Medulla oblongata (tissue), 1 donor: ENCODE results near the gene CBFA2T3.

Experiments
- DNase-seq: peaks from one replicate; pipeline ENCODE4 v3.0.0-alpha.2; 2015; ENCODE audit errors: extremely low spot score

Gene CBFA2T3

DNA sequence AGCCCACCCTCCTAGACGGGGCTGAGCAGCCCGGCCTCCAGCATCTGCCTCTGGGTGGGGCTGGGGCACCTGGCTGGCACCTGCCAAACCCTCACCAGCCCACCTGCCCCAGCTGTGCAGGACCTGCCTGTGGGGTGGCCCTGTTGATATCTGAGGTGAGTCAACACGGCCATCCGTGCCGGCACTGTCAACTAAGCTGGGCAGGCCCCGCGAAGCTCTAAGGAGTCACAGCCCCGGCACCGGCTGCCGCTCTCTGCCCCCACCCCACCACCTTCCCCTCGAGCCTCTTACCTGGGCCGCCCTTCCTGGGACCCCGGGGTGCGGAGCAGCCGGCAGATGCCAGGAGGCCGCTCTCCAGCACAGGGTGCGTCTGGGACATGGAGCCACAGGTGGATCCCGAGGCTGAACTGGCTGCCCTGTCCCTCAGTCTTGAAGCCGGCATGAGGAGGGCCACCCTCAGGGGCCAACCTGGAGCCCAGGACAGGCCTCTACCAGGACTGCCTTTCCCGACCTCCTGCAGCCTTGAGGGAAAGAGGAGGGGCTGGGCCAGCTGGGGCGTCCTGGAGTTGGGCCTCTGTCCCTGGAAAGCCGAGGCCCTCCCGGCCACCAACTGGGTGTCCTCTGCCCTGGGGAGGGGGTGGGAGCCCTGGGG is 515 bp downstream of the CBFA2T3 start:
- no peak for DNase-seq

DNA sequence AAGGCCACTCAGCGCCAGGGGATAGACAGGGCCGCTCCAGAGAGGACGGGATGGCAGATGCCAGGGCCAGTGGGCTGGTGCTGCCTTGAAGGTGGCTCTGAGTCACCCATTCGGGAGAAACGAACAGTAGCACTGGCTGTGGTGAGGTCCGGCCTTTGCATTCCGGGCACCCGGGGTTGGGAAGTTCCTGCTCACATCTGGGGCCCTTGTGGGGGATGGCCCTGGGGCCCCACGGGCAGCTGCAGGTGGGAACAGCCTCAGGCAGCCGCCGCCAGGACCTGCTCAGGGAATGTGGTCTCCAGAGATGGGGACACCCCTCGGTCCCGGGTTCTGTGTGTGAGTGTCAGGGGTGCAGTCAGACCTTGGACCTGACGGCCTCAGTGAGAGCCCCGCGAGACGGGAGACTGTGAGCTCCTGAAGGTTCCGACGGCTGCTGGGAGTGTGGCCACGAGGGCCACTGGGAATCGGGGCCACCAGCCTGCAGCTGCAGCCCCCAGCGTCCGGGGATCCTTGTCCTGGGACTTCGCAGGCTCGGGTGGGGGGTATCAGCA is 1.4 kb downstream of the CBFA2T3 start:
- no peak for DNase-seq

DNA sequence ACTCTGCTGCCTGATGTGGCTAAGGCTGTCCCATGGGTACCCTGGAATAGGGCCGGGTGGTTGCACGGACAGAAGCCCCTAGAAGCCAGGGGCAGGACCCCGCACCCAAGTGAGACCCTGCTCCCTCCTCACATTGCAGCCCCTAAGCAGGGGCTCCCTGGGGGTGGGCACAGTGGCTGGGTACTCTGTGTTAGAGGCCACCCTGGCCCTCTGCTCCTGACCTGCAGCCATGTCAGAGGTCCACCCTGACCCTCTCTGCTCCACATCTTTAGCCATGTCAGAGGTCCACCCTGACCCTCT is 2.1 kb downstream of the CBFA2T3 start:
- no peak for DNase-seq

DNA sequence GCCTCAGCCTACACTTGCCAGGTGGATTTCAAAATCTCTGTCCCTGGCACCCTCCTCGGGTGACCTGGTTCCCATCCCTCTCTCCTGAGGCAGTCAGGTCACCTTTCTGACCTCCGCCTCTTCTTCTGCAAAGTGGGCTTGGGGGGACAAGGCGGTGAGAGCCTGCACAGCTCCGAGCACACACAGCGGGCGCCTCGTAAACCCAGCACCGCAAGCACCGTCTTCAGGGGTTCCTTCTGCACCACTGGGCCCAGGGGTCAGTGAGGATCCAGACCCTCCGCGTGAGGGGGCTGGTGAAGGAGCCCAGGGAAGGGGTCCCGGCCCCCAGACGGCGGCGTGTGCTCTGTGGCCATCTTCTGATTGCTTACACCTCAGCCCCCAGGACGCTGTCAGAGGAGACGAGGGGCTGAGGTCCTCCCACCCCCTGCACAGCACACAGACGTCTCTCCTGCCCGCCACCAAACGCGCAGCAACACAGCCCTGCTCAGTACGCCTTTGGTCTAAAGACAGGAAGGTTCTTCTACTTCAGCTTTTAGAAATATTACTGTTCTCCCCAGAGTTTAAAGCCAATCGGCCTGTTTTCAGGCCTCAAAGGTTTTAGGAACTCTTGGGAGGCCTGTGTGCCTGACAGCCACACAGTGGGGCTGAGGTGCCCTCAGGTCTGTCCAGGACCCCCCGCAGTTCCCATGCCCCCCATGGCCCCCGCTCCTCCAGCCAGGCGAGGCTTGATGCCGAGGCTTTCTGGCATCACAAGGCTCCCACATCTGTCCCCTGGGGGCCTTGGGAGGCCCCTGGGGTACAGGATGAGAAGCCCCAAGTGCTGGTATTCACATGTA is 2.7 kb downstream of the CBFA2T3 start:
- DNase-seq = no peak

DNA sequence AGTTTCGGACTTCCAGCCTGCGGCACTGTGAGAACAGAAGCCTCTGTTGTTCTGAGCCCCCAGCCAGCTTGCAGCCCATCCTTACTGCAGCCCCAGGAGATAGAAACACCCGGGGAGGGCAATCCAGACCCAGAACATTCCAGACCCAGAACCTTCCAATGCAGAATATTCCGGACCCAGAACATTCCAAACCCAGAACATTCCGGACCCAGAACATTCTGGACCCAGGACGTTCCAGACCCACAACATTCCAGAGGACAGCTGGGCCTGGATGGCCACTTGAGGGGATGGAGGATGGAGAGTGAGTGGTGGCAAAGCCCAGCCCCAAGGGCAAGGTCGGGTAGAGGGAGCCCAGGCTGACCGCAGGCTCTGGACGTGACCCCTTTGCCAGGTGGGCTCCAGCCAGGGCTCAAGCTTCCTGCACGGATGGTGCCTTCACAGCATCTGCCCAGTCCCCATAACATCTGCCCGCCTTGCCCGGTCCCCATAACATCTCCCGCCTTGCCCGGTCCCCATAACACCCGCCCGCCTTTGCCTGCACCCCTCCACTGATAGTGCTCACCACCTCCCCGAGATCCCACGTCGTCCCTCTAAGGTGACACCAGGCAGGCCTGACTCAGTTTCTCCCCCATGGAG is 3.5 kb downstream of the CBFA2T3 start:
- no peak for DNase-seq

DNA sequence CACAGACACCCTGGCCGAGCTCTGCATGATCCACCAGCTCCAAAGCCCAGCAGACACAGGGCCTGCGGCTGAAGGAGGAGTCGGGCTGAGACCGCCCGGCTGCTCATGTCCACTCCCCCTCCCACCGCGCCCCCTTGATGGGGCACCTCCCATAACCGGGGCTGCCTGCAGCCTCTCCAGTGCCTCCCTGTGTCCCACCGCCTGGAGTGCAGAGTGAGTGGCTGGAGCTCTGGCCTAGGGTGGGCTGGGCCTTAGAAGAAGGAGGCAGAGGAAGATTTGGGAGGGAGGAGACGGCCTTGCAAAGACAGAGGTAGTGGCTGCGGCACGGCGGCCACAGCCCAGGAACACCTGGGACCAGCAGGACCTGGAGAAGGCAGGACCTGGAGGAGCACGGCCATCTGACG is 4.0 kb downstream of the CBFA2T3 start:
- no peak for DNase-seq

DNA sequence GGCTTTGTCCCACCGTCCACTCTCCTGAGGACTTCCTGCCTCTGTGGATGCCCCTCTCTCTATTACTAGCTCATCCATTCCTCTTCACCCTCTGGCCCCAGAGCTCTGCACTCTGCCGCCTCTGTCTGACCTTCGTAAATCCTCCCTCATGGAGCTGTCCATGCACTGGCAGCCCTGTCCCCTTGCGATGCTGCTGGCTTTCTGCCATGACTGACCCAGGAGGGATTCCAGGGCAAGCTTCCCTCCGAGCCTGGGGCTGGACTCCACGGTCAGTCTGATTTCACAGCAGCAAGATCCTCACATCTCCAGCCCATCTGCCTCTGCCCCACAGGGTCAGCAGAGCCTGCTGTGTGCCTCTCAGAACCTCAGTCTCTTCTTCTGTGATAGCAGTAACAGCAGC is 4.7 kb downstream of the CBFA2T3 start:
- DNase-seq = no peak

DNA sequence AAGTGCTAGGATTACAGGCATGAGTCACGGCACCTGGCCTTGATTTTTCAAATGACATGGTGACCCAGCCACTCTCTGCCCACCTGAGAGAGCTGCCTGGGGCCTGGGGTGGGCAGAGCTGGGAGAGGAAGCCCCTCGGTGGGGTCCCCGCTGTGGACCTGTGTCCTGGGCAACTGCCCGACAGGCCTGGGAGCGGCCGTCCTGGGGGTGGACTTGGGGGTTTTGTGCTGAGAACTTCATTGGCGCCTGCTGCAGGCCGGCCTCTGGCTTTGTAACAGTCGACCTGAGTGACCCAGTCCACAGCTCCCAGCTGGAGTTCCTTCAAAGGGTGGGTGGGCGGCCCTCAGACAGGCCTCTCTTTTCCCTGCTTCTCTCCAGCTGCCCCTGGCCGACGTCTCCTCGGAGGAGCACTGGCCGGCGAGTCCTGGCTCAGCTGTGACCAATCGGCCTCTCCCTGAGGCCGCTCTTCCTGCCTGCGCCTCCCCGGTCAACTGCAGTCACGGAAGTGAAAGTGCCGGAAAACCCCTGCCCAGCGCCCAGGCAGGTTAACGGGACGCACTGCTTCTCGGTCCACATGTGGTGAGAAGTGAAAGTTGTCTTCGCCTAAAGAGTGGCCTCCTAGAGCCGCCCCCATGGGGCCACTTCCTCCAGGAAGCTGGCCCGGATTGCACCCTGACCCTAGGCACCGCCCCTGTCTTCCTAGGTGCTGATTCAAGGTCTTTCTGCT is 5.5 kb downstream of the CBFA2T3 start:
- DNase-seq = peak; percentile 47

DNA sequence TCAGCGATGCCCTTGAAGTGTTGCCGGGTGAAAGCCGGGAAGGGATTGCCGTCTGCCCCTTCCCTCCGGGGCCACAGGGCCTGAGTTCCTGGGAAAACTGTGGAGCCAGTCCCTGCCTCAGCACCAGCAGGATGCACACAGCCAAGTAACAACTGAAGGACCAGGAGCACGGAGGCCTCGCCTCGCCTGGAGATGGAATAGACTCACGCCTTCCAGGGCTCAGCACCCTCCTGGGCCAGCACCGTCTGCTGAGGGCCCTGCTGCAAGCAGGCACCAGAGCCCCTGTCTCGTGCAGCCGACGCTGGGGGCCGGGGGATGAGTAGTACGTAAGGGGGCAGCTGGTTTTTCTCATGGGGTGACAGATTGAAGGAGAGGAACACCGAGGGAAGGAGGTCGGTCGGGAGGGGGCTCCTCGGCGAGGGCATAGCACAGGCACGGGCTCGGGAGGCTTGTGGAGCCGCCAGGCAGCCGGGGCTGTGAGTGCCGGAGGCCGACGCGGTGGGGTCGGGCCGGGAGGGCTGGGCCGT is 6.4 kb downstream of the CBFA2T3 start:
- DNase-seq = no peak

DNA sequence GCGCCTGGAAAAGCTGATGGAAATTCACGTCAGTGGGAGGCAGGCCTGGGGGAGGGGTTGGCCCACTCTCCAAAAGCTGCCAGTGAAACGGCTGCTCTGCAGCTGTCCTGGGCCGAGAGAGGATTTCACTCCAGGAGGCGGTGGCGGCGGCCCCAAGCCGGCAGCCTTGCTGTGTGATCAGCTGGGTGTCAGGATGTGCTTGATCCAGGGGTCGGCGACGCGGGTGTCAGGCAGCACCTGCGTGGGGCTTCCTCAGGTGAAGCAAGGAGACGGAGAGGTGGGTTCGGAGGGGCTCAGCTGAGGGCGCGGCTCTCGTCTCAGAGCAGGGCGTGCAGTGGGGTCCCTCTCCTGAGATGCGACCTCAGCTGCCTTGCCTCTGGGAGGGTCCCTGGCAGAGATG is 7.0 kb downstream of the CBFA2T3 start:
- DNase-seq = no peak

DNA sequence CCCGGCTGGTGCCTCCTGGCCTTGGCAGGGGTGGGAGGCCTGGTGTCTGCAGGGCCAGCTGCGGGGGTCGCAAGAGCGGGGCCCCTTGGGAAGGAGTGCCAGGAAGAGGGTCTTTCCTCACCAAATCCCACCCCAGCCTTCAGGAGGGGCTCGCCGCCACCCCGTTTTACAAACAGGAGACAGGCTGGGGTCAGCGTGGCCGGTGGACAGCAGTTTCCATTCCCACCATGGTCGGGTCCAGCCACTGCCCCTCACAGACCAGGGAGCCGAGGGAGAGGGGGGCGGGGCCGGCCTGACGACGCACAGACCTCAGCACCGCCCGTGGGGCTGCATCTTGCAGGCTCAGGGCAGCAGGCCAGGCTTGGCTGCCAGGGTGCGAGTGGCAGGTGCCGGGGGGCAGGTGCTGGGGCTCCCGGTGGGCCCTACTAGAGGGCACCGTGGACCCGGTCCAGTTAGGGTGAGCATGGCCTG is 7.6 kb downstream of the CBFA2T3 start:
- DNase-seq = no peak

DNA sequence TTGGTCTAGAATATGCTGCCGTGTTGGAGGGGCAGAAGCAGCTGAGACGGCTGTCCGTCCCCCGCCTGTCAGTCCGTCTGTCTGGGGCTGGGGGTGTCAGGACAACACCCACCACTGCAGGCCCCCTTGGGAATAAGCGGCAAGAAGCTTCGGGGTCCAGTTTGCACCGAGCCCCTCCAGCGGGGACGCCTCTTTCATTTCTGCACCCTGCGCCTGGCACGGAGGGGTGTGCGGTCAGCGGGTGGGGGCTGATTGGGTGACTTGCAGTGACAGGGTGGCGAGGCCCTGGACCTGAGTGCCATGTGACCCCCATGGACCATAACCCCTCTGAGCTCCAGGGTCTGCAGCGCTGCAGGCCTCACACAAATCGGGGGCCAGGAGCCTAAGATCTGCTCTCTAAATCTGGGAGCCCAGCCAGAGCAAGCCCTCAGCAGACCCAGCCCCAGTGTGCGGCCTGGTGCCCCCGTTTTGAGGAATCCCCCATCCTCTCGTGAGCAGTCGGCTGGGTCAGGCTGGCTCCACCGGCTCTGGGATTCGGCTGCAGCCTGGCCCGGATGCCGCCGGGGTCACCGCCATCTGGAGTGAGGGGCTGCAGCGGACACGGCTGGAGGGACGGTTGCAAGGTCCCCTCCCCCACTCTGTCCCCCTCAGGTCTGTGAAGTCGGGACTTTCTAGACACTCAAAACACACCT is 8.3 kb downstream of the CBFA2T3 start:
- DNase-seq = no peak

DNA sequence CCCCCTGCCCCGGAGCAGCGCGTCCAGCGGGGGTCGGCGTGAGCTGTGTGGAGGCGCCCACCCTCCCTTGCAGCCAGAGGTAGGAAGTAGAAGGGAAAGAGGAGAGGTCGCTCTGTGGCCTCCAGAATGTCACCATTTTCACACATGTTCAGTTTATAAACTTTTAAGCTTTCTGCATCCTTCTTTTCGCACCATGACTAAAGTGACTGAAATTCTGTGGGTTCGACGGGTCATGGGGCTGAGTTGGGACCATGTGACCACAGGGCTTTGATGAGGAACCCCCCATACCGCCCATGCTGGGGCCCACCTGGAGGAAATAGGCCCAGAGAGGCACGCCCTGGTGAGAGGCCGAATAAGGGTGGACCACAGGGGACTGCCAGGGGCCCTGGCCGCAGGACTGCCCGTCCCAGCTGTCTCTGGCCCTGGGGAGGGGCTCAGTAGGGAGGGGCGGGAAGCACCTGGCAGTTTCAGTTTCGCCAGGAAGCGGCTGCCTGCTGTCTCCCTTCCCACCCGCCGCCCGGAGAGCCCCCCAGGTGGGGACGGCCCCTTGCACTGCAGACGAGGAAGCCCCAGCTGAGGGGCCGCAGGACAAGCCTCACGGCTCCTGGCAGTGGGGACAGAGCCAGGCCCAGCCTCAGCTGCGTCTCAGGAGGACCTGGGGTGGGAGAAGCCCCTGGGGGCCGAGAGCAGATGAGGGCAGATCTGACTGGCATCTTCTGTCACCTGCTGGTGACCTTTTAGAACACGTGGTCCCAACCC is 9.0 kb downstream of the CBFA2T3 start:
- DNase-seq = no peak

DNA sequence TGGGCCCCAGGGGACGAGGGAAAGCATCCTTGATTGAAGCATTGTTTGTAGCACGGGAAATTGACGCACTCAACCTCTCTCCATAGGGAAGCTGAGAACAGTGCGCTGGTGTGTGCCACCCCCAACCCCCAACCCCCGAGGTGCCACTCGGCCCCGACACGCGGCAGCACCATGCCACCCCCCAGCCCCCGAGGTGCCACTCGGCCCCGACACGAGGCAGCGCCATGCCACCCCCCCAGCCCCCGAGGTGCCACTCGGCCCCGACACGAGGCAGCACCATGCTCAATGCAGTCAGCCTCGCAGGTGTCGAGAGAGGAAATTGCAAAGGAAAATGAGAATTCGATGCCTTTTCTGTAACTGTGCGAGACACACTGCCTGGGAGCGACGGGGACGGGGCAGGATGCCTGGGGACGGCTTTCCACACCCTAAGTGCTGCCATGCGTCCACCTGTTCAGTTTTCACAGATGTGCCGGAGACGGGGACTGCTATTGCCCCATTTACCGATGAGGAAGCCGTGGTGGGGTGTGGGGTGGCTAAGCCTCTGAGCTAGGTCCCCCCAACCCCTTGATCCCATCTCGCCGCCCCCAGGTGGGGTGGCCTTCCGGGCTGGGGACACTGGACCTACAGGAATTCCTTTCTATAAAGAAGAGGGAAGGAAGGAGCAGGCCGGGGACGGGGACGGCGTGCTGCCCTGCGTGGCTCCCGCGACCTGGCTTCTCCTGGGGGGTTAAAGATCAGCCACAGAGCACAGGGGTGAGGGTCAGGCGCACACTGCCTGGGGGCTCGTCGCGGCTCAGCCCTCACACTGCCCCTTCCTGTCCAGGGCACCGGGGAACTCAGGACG is 9.8 kb downstream of the CBFA2T3 start:
- no peak for DNase-seq

DNA sequence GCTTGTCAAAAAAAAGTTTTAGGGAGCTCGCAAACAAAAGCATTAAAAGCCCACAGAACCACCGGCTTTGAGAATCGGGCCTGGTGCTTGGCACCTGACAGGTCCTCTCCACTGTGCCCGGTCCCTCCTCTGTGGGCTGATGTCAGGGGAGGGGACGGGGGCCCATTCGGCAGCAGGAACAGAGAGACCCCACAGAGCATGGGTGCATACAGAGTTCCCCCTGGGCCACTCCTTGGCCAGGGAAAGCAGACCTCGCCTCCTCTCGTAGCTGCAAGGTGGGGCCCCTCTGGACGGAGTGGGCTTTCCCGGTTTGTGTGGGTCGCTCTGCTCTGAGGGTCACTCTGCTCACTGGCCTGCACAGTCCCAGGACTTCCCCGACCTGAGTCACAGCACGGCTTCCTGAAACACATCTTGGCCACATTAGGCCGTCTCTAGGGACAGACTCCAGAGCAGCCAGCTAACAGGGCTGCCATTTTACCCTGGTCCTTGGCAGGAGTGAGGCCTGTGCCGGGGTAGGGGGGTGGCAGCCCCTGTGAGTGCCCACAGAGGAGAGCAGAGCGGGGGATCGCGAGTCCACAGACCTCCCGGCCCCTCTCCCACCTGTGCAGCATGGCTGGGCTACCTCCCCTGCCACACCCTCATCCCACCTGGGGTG is 11.1 kb downstream of the CBFA2T3 start:
- no peak for DNase-seq

DNA sequence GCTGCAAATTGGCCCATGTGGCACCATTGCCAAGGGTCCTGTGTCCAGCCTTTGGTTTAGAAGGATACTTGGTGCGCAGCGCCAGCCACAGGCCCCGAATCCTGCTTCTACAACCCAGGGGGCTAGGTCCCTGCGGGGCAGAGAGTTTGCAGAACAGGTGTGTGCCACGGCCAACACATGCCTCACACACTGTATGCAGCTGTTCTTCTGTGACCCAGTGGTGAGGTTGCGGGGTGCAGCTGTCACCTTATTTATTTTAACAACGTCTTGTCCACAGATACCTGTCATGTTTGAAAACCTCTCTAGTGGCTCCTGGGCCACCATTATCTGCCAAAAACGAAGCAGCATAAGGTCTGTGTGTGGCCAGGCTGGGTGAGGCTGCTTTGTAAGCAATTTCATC is 11.6 kb downstream of the CBFA2T3 start:
- DNase-seq = no peak

DNA sequence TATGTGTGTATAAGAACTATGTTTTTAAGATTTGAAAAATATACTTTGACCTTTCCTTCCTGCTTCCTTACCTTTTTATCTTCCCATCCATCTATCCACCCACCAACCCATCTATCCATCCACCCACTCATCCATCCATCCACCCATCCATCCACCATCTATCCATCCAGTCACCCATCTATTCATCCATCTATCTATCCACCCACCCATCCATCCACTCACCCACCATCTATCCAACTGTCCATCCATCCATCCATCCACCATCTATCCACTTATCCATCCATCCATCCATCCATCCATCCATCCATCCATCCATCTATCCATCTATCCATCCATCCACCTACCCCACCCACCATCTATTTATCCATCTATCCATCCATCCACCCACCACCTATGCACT is 12.4 kb downstream of the CBFA2T3 start:
- no peak for DNase-seq

DNA sequence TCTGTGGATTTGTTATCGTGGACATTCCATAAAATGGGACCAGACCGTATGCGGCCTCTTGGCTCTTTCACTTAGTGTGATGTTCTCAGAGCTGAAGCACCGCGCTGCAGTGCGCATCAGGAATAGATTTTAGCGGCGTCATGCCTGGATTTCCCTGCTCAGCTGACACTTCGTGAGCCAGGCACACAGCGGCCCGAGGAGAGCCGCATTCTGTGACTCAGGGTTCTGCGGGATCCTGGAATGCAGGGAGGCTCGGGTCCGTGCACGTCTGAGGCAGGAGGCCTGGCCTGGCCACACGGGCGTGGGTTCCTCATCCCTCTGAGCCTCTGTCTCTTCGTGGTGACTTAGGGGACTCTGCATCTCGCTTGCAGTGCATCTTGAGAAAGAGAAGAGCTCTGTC is 13.4 kb downstream of the CBFA2T3 start:
- DNase-seq = no peak
